GM18951 (cell line): ENCODE data around the gene GRM8.

ENCODE experiments used
- POLR2A ChIP-seq: IDR thresholded peaks from 4 replicates; pipeline ENCODE4 v1.6.1; 2011; ENCODE audit warnings: mild to moderate bottlenecking; ENCODE audit not compliant: insufficient read length, insufficient read depth; ENCODE audit errors: extremely low read depth
- in situ Hi-C: fragments of 300-500 bp; cut with MboI; formaldehyde crosslinking; loops from one replicate; pipeline ENCODE4 v1.12.0; 2022; ENCODE audit warnings: low sequenced_read_pairs, mixed read lengths, inconsistent platforms; ENCODE audit not compliant: unreplicated experiment

The GRM8 gene

DNA sequence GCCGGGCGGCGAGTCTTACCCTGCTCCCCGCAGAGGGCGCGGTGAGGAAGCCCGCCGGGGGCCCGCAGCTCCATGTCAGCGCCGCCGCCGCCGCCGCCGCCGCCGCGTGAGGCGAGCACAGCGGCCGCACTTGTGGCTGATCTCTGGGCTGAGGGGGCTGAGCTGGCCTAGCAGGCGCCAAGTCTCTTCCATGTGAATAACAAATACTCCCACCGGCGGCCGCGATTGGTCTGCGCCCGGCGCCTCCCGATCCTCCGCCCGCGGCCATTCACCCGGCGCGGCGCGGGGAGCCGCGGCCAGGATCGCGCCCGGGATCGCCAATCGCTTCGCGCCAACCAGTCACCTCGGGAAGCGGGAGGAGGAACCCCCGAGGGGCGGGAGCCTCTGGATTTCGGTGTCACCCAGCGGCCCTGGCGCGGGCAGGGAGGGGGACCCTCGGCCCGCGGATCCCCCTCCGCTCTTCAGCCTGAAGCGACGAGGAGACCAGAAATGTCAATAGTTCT is at the start of gene GRM8:
Gene GRM8, minus strand, starts transcription at position 164 of the 503 bp plus-strand sequence.
- in situ Hi-C loops = no loop called here
- TF ChIP-seq POLR2A = no peak

- TF ChIP-seq POLR2A = no peak
- in situ Hi-C loops = no loop called here
These were observed 38.1 kb upstream of the GRM8 start for GRCh38 chr7:127290801-127291361.

GRCh38 chr7:127290116-127290655 is 37.4 kb upstream of the GRM8 start:
- in situ Hi-C loops = no loop called here
- TF ChIP-seq POLR2A = no peak

GRCh38 chr7:127287133-127287532 is 34.4 kb upstream of the GRM8 start:
- in situ Hi-C loops = no loop called here

DNA sequence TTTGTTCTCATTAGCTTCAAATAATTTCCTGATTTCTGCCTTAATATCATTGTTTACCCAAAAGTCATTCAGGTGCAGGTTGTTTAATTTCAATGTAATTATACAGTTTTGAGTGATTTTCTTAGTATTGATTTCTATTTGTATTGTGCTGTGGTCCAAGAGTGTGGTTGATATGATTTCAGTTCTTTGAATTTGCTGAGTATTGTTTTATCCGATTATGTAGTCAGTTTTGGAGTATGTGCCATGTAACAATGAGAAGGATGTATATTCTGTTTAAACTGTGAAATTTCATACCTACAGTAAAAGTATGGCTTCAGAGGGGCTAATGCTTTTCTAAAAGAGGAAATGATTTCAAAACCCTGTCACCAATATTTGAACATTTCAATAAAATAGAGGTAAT is 17.4 kb upstream of the GRM8 start:
- in situ Hi-C loops = no loop called here
- no peak for TF ChIP-seq POLR2A

More at GRCh38 chr7:127287133-127287532, 34.4 kb upstream of the GRM8 start:
- no peak for TF ChIP-seq POLR2A

GRCh38 chr7:127266047-127266446 is 13.3 kb upstream of the GRM8 start:
- no peak for TF ChIP-seq POLR2A
- in situ Hi-C loops = no loop called here

- TF ChIP-seq POLR2A = no peak
- in situ Hi-C loops = no loop called here
These were observed 11.5 kb upstream of the GRM8 start for GRCh38 chr7:127264219-127264618.

DNA sequence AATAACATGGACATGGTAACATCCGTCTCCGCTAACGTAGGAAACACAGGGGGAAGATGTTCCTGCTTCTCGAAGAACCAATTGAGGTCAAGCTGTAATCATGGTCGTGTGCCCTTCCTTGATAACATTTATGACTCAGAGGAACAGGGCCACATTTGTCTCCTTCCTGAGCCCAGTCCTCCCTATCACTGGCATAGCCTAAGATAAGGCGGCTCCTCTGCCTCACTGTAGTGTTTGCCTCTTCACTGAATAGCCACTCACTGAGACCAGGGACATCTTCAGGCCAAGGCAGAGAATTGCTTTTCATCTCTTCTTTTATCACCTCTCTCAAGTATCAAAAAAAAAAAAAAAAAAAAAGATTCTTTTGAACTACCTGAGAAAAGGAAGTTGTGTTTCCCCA is 5.4 kb upstream of the GRM8 start:
- TF ChIP-seq POLR2A = no peak
- in situ Hi-C loops = no loop called here

DNA sequence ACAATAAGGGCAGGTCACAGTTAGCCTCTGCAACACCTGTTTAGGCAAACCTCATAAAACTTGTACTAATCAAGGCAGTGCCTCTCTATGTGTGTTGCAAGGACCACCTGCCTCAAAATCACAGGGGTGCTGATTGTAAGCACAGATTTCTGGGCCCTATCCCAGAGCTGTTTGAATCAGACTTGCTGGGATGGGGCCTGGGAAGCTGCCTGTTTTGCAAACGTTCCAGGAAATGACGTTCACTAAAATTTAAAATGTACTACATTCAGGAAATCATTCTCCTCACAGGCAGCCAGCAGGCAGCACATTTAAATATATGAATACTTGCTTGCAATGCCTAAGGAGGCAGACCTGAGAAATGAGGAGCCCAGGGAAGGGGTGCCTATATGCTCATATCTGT is 4.3 kb upstream of the GRM8 start:
- in situ Hi-C loops = no loop called here

GRCh38 chr7:127256041-127256725 is 3.4 kb upstream of the GRM8 start:
- in situ Hi-C loops = no loop called here
- TF ChIP-seq POLR2A = no peak

More for the DNA sequence above, 4.3 kb upstream of the GRM8 start:
- no peak for TF ChIP-seq POLR2A

DNA sequence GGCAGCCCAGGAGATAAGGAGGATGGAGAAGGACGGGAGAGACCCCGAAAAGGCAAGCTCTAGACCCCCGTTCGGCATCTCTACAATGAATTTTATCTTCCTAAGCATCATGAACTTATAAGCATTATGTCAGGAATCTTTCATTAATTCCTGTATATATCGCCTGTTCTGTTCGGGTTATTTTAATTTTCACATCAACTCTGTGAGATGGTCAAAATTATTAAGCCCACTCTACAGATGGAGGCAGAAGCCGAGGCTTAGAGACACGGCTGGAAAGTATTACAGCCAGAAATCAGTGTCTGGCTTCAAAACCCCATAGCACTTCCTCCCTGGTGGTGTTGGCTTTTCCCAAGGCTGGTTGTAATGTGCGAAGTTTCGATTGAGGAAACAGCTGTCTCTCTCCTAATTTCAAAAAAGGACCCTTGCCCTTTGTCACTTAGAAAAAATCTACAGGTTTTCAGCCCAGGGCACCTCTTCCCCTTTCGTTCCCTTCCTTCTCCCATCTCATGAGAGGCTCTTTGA is 1.5 kb upstream of the GRM8 start:
- in situ Hi-C loops = no loop called here
- TF ChIP-seq POLR2A = no peak

GRCh38 chr7:127253281-127254162 is 781 bp upstream of the GRM8 start:
- in situ Hi-C loops = no loop called here
- no peak for TF ChIP-seq POLR2A

GRCh38 chr7:127252377-127252713 is 396 bp downstream of the GRM8 start:
- no peak for TF ChIP-seq POLR2A
- in situ Hi-C loops = no loop called here
